SK-N-SH (cell line): ENCODE data around the gene LIN9.

ENCODE experiments used
- EP300 ChIP-seq, 2 experiments: IDR thresholded peaks; 2 replicates each; pipeline versions ENCODE4 v1.4.0 to v1.6.1; 2012; ENCODE audit warnings: borderline replicate concordance in 1 of 2, low read depth in 1 of 2, low read length in 1 of 2
- NRF1 ChIP-seq: IDR thresholded peaks from 2 replicates; pipeline ENCODE4 v1.6.1; 2012; ENCODE audit warnings: low read depth, mild to moderate bottlenecking, low read length
- POLR2AphosphoS5 ChIP-seq: IDR thresholded peaks from 2 replicates; pipeline ENCODE4 v1.6.1; 2012; ENCODE audit warnings: low read depth, low read length
- TEAD4 ChIP-seq: IDR thresholded peaks from 2 replicates; pipeline ENCODE4 v1.4.0; 2012; ENCODE audit warnings: mild to moderate bottlenecking, borderline replicate concordance; ENCODE audit not compliant: insufficient read depth
- TF ChIP-seq, protein P1 (sequence below): fragments of 200-600 bp; sonication (generic); IDR thresholded peaks from 2 replicates; pipeline ENCODE4 v1.6.1; 2017; ENCODE audit warnings: antibody characterized with exemption, mild to moderate bottlenecking, moderate library complexity

DNA sequence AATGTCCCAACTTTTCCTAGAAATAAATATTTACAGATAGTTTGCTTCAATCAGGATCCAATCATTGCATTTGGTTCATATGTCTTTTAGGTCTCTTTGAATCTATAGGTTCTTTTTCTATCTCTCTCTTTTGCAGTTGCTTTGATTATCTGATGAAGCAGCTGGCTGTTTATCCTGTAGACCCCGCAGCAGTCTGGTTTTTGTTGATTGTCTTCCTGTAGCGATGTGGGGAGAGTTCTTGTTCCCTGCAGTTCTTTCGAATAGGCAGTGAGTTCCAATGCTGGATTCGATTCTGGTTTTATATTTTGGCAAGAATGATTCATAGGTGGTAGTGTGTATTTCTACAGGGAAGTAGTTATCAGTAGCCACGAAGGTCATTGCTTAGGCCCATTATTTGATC, 92.9 kb downstream of the LIN9 start:
- TF ChIP-seq EP300 (IDR thresholded peaks at IDR 0.05; ENCODE audit: borderline replicate concordance in 1 of 2, low read depth in 1 of 2, low read length in 1 of 2) (no peak), NRF1 (no peak), TEAD4 (no peak), POLR2AphosphoS5 (no peak)
- TF ChIP-seq, protein P1, sequence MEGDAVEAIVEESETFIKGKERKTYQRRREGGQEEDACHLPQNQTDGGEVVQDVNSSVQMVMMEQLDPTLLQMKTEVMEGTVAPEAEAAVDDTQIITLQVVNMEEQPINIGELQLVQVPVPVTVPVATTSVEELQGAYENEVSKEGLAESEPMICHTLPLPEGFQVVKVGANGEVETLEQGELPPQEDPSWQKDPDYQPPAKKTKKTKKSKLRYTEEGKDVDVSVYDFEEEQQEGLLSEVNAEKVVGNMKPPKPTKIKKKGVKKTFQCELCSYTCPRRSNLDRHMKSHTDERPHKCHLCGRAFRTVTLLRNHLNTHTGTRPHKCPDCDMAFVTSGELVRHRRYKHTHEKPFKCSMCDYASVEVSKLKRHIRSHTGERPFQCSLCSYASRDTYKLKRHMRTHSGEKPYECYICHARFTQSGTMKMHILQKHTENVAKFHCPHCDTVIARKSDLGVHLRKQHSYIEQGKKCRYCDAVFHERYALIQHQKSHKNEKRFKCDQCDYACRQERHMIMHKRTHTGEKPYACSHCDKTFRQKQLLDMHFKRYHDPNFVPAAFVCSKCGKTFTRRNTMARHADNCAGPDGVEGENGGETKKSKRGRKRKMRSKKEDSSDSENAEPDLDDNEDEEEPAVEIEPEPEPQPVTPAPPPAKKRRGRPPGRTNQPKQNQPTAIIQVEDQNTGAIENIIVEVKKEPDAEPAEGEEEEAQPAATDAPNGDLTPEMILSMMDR = no peak
